GM10847 (cell line): Measurements from ENCODE around the gene DCAF6.

ENCODE experiments used
- POLR2A ChIP-seq: IDR thresholded peaks from 2 replicates; pipeline ENCODE4 v1.6.1; 2011; ENCODE audit not compliant: insufficient read length; ENCODE audit errors: extremely low read depth

The DCAF6 gene

DNA sequence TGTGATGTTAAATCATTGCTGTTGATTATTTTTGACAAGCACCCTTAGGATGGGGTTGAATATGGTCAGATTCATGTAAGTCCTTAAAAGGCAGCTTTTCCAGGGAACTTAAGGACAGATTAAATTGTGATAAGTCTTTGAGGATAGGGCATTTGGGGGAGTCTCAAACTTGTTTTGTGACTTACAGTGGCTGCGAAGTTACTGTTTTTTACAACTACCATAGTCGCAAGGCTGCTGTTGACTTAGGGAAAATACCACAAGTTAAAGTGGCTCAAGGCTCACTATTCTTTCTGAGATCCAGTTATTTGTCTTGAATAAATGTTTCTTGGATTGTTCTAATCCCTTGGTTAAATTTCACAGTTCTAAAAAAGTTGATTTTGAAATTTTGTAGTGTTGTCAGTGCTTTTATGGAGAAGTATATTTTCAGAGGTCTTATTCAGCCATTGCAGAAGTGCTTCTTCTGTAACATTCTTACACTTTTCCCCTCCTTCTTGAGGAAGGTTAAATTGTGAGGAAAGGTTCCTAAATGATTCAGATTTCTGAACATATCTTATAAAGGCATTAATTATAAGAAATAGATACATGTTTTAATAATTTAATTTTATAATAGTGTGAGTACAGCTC is 47.4 kb downstream of the DCAF6 start:
- no peak for TF ChIP-seq POLR2A

DNA sequence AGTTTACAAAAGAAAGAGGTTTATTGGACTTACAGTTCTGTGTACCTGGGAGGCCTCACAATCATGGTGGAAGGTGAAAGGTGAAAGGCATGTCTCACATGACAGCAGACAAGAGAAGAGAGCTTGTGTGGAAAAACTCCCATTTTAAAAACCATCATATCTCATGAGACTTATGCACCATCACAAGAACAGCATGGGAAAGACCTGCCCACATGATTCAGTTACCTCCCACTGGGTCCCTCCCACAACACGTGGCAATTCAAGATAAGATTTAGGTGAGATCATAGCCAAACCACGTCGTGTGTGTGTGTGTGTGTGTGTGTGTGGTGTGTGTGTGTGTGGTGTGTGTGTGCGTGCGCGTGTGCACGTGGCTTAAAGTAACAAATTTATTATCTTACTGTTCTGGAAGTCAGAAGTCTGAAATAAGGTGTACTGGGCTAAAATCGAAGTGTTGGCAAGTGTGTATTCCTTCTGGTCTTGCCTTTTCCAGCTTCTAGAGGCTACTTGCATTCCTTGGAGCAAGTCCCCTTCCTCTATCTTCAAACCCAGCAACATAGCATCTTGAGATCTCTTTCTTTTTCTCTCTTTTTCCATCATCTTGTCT is 48.5 kb downstream of the DCAF6 start:
- TF ChIP-seq POLR2A = no peak

DNA sequence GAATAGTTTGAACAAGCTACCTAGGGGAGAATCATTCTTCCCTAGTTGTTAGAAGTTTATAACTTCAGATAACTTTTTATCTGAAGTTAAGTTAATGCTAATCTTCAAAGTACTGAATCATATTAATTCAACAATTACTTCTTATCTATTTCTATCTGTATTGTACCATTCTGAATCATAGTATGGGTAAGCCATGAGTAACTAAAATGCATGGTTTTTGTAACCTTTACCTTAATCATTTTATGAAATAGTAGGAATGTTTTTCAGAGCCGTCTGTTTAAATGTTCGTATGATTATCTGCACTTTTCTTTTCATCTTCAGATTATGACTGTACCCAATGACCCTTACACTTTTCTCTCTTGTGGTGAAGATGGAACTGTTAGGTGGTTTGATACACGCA is 50.7 kb downstream of the DCAF6 start:
- TF ChIP-seq POLR2A = no peak

DNA sequence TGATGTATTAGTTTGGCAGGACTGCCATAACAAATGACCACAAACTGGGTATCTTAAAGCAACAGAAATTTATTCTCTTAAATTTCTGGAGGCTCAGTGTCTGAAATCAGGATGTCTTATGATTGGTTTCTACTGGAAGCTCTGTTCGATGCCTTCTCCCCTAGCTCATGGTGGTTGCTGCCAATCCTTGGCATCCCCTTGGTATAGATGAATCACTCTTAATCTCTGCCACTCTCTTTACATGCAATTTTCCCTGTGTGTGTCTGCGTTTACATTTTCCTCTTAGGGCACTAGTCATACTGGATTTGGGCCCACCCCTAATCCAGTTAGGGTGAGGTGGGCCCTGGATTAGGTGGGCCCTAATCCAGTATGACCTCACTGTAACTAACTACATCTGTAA is 55.1 kb downstream of the DCAF6 start:
- no peak for TF ChIP-seq POLR2A

DNA sequence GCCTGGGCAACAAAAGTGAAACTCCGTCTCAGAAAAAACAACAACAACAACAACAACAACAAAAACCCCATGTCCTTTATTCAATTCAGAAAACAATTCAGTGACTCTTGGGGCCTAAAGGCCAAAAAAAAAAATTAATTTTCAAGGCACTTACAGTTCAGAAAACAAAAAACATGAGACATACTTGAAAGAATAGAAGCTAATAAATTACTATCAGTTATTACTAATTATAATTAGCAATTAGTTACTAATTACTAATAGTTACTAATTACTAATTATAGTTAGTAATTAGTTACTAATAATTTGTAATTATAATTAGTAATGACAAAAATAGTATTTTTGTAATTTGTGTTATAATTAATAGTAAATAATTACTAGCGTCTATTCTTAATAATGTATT is 57.2 kb downstream of the DCAF6 start:
- no peak for TF ChIP-seq POLR2A

DNA sequence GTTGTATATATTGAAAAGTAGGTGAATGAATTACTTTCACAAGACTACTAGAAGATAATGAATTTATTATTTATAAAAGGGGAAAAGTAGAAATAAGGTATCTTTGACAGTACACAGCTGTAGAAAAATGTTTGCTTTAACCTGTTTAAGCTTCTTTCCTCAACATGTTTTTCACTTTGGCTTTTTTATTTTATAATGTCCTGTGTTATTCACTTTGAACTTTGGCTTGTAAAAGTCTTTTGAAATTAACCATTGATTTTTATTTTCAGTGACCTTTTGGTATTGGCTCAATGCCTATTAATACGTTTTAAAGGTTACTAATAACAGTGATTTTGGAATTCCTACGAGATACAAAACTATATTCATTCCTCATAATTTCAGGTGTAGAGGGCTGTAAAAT is 58.1 kb downstream of the DCAF6 start:
- TF ChIP-seq POLR2A = no peak

DNA sequence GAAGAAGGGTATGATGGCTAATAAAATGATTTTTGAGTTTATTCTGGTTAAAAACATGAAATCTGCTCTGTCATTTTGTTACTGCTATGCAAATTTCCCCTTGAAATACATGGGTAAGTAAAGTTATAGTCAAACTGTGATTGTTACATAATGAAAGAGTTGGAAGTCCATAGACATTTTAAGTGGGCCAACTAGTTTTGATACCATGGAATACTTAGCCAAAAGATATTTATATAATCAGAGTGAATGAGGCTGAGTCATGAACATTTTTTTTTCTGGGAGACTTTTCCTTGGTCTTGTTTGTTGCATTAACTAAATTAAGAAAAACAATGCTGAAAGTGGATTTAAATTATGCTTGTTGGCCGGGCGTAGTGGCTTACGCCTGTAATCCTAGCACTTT is 58.6 kb downstream of the DCAF6 start:
- no peak for TF ChIP-seq POLR2A

DNA sequence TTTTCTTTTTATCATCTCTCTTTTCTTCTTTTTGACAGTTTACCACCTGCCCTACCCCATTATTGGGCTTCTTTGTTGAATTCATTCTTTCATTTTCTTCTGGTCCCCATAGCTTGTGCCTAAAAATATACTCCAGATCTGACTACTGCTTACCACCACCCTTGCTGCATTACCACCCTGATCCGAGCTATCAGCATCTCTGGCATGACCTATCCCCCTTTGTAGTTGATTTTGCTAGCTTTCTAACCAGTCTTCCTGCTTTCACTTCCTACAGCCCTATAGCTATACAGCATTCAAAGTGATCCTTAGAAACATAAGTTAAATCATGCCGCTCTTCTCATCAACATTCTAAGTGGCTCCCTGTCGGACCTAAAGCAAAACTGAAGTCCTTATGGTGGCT is 59.8 kb downstream of the DCAF6 start:
- TF ChIP-seq POLR2A = no peak

DNA sequence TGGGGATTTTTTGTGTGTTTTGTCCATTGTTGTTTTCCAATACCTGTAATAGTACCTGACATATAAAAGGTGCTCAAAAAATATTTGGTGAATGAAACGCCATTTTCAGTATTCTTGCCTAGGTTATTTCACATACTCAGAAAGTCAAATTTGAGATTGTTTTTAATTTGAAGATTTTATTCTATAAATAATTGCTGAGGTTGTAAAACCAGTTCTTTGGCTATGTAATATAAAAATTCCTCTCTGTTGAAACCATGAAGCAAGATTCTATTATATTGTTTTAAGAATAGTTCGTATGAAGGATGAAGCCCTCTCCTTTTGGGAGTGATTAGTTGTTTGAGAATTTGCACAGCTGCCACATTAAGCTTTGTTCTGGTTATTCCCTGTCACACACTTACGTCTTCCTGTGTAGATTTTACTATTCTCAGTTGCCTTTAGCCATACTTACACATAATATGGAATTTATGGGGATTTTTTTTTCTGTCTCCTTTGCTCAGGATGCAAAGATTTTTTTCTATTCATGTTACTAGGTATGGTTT is 60.6 kb downstream of the DCAF6 start:
- TF ChIP-seq POLR2A = no peak

DNA sequence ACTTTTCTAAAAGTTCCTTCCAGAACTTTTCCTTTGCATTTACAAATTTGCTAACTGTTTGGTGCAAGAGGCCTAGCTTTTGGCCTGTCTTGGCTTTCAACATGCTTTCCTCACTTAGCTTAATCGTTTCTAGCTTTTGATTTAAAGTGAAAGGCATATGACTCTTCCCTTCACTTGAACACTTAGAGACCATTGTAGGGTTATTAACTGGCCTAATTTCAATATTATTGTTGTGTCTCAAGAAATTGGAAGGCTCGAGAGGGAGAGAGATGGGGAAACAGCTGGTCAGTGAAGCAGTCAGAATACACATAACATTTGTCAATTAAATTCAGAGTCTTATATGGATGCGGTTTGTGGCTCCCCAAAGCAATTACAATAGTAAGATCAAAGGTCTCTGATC is 63.4 kb downstream of the DCAF6 start:
- no peak for TF ChIP-seq POLR2A

DNA sequence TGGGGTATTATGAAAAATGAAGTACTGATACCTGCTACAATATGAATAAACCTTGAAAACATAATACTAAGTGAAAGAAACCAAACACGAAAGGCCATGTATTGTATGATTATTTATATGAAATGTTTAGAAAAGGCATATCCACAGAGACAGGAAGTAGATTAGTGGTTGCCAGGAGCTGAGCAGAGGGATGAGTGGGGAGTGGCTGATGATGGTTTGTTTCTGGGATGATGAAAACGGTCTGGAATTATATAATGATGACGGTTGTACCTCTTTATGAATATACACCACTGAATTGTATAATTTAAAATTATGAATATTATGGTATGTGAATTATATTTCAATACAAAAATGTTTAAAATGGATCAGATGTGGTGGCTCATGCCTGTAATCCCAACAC is 64.2 kb downstream of the DCAF6 start:
- TF ChIP-seq POLR2A = no peak

DNA sequence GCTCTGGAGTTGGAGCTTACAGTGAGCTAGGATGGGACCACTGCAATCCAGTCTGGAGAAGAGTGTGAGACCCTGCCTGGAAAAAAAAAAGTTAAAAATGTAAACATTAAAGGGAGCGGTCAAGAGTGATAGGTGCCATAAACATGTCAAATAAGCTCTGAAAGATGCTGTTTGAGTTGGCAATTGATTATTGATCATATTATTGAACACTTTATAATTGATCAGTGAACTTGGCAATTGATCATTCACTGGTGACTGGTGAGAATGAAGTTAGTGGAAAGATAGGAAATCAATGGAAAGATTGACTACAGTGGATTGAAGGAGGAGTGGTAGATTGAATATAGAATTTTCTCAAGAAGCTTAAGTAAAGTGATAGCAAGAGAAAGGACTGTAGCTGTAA is 64.7 kb downstream of the DCAF6 start:
- TF ChIP-seq POLR2A = no peak

DNA sequence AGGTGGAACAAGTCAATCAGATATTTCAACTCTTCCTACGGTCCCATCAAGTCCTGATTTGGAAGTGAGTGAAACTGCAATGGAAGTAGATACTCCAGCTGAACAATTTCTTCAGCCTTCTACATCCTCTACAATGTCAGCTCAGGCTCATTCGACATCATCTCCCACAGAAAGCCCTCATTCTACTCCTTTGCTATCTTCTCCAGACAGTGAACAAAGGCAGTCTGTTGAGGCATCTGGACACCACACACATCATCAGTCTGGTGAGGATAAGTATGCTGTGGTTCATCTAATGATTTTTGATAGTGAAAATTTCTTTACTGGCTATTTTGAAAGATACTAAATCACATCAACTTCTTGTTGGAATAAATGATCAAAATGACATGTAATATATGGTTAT is 68.0 kb downstream of the DCAF6 start:
- TF ChIP-seq POLR2A = no peak

DNA sequence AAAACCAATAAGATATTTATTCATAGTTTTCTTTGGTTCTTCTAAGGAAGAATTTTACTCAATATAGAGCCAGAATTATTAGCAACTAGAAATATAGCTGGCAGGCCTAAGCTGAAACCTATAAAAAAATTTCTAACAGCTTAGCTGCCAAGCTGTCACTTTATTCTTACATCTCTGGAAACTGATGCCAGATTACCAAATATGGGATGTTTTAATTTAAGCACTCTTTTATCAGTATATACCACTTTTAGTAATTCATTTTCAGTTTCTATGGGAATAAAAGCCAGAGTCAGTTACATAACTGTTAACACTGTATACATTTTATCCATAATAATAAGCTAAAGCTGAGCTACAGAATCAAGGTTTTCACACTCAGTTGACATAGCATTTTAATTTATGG is 69.0 kb downstream of the DCAF6 start:
- TF ChIP-seq POLR2A = no peak

DNA sequence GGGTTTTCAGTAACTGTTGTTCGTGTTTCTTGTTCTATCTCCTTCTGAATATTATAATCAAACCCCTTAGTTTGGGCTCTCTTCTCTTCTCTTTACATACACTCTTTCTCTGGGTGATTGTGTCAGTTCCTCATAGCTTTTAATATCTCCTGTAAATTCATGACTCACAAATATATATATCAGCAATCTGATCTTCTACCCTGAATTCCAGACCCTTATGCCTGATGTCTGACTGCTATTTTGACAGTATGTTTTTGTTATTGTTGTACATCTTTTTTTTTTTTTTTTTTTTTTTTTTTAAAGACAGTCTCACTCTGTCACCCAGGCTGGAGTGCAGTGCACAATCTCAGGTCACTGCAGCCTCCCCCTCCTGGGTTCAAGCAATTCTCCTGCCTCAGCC is 71.2 kb downstream of the DCAF6 start:
- TF ChIP-seq POLR2A = no peak

DNA sequence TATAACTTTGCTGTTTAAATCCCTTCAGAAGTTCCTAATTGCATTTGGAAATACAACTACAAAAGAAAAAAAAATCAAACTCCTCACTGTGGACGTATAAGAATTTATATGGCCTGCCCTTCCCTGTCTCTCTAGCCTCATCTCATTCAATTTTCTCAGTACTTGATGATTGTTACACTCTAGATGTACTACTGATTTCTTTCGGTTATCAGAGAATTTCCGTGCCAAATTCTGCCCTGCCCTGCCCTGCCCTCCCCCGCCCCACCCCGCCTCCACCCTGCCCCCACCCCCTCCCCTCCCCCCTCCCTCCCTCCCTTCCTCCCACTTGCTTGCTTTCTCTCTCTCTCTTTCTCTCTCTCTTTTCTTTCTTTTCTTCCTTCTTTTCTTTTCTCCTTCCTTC is 72.1 kb downstream of the DCAF6 start:
- TF ChIP-seq POLR2A = no peak

DNA sequence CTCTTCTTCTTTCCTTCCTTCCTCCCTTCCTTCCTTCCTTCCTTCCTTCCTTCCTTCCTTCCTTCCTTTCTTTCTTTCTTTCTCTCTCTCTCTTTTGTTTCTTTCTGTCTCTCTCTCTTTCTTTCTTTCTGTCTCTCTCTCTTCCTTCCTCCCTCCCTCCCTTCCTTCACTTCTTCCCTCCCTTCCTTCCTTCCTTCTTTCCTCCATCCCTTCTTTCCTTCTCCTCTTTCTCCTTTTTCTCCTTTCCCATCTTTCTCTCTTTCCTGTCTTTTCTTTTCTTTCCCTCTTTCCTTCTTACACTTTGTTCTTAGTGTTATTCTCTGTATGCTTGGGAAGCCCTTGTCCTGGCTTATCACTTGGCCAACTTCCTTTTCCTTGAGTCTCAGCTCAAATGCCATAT is 72.8 kb downstream of the DCAF6 start:
- TF ChIP-seq POLR2A = no peak
